Liver (tissue), 9 donors: ENCODE results near the gene C7orf57. TPM values are rescaled to one million over a fixed set of nuclear protein-coding genes. Genes with fewer than 3 reads are reported as not detected.

Experiments
- DNase-seq: peaks from one replicate; pipeline ENCODE4 v3.0.0-alpha.2; 2017; ENCODE audit warnings: low spot score
- H3K27ac ChIP-seq, 2 donors: one replicate each; pipeline ENCODE4 v1.7.0; 2013; ENCODE audit warnings: inconsistent platforms in 2 of 2, low read length in 2 of 2, control low read depth in 1 of 2, low read depth in 1 of 2, mild to moderate bottlenecking in 1 of 2
- H3K27me3 ChIP-seq, 4 donors: one replicate each; pipeline versions ENCODE4 v1.6.1 to v1.7.0; 2013; ENCODE audit warnings: low read length in 3 of 4, inconsistent platforms in 1 of 4, mild to moderate bottlenecking in 1 of 4, moderate library complexity in 1 of 4; ENCODE audit not compliant: control insufficient read depth in 4 of 4, insufficient read depth in 4 of 4
- H3K36me3 ChIP-seq, 4 donors: one replicate each; pipeline versions ENCODE4 v1.6.1 to v1.7.0; 2013; ENCODE audit warnings: low read length in 3 of 4, mild to moderate bottlenecking in 3 of 4, low read depth in 1 of 4, moderate library complexity in 1 of 4; ENCODE audit not compliant: control insufficient read depth in 4 of 4, insufficient read depth in 3 of 4
- H3K4me1 ChIP-seq, 4 donors: one replicate each; pipeline versions ENCODE4 v1.6.1 to v1.7.0; 2013; ENCODE audit warnings: low read length in 3 of 4, mild to moderate bottlenecking in 3 of 4, moderate library complexity in 1 of 4; ENCODE audit not compliant: control insufficient read depth in 4 of 4, insufficient read depth in 4 of 4
- H3K4me3 ChIP-seq, 3 donors: one replicate each; pipeline versions ENCODE4 v1.6.1 to v1.7.0; 2013; ENCODE audit warnings: low read length in 3 of 3, control low read depth in 1 of 3, low read depth in 1 of 3, mild to moderate bottlenecking in 1 of 3
- H3K9ac ChIP-seq, 2 donors: one replicate each; pipeline ENCODE4 v1.7.0; 2013; ENCODE audit warnings: low read length in 2 of 2, mild to moderate bottlenecking in 2 of 2, moderate library complexity in 2 of 2, control low read depth in 1 of 2, low read depth in 1 of 2
- H3K9me3 ChIP-seq, 4 donors: one replicate each; pipeline versions ENCODE4 v1.6.1 to v1.7.0; 2013; ENCODE audit warnings: low read length in 3 of 4; ENCODE audit not compliant: control insufficient read depth in 4 of 4
- ATF3 ChIP-seq: IDR thresholded peaks from 2 replicates; pipeline ENCODE4 v1.6.1; 2016; ENCODE audit warnings: antibody characterized with exemption
- EGR1 ChIP-seq, 2 donors: IDR thresholded peaks; 2 replicates each; pipeline ENCODE4 v1.6.1; 2016 to 2018; ENCODE audit warnings: antibody characterized with exemption in 2 of 2, low read depth in 2 of 2
- FOXA1 ChIP-seq: IDR thresholded peaks from 2 replicates; pipeline ENCODE4 v1.6.1; 2016; ENCODE audit warnings: antibody characterized with exemption
- FOXA2 ChIP-seq: IDR thresholded peaks from 2 replicates; pipeline ENCODE4 v1.6.1; 2016; ENCODE audit warnings: antibody characterized with exemption
- GABPA ChIP-seq, 2 donors: IDR thresholded peaks in 1 of 2; conservative IDR thresholded peaks in 1 of 2; 2 replicates each; pipeline ENCODE4 v1.6.1; 2016; ENCODE audit warnings: antibody characterized with exemption in 2 of 2, mild to moderate bottlenecking in 1 of 2, moderate library complexity in 1 of 2
- HNF4A ChIP-seq, 2 donors: conservative IDR thresholded peaks; 2 replicates each; pipeline ENCODE4 v1.6.1; 2016; ENCODE audit warnings: antibody characterized with exemption in 2 of 2, mild to moderate bottlenecking in 2 of 2
- JUND ChIP-seq, 2 donors: IDR thresholded peaks; 2 replicates each; pipeline ENCODE4 v1.6.1; 2016; ENCODE audit warnings: antibody characterized with exemption in 2 of 2
- NR2F2 ChIP-seq: IDR thresholded peaks from 2 replicates; pipeline ENCODE4 v1.6.1; 2016; ENCODE audit warnings: antibody characterized with exemption
- RAD21 ChIP-seq, 2 donors: IDR thresholded peaks; 2 replicates each; pipeline ENCODE4 v1.6.1; 2016; ENCODE audit warnings: antibody characterized with exemption in 2 of 2, mild to moderate bottlenecking in 2 of 2
- RXRA ChIP-seq, 2 donors: IDR thresholded peaks; 2 replicates each; pipeline ENCODE4 v1.6.1; 2017 to 2018; ENCODE audit warnings: antibody characterized with exemption in 2 of 2, mild to moderate bottlenecking in 1 of 2
- SP1 ChIP-seq: IDR thresholded peaks from 2 replicates; pipeline ENCODE4 v1.6.1; 2018; ENCODE audit warnings: antibody characterized with exemption, mild to moderate bottlenecking
- TAF1 ChIP-seq: conservative IDR thresholded peaks from 2 replicates; pipeline ENCODE4 v1.6.1; 2016; ENCODE audit warnings: antibody characterized with exemption, mild to moderate bottlenecking
- YY1 ChIP-seq: IDR thresholded peaks from 2 replicates; pipeline ENCODE4 v1.6.1; 2016; ENCODE audit warnings: antibody characterized with exemption, mild to moderate bottlenecking
- WGBS: extraction: QIAGEN DNeasy Blood & Tissue Kit; methylation state at CpG from one replicate; pipeline ENCODE4 v1.1.7; 2013; 5-methylcytosine and 5-hydroxymethylcytosine counted together
- polyA plus RNA-seq, 2 donors: library from polyadenylated mRNA; stranded (reverse) in 1 of 2; unstranded in 1 of 2; fragments of 200-250 nt in 1 of 2; fragments of >200 nt in 1 of 2; fragmentation: Nextera tagmentation in 1 of 2; extraction: Ambion mirVana in 1 of 2; gene quantifications; one replicate each; pipeline versions ENCODE4 v1.2.1 to v1.2.3, GENCODE V29; 2013 to 2015
- total RNA-seq, 2 donors: library from RNA; depleted of rRNA; stranded (reverse); fragments of >200 nt; gene quantifications; one replicate each; pipeline ENCODE4 v1.2.3, GENCODE V29; 2014
- TF ChIP-seq, protein P1 (sequence below): IDR thresholded peaks from 2 replicates; pipeline ENCODE4 v1.6.1; 2016; ENCODE audit warnings: antibody characterized with exemption
- TF ChIP-seq, protein P2 (sequence below): fragments of 150-350 bp; IDR thresholded peaks from 2 replicates; pipeline ENCODE4 v1.5.1; 2017; ENCODE audit warnings: improper control_type of control experiment, low read depth, low read length; ENCODE audit not compliant: missing input control
- donor health status: healthy.
- donor health status: healthy.
- donor health status: healthy.
- donor health status: healthy.
- donor health status: healthy.

Gene C7orf57
- total and polyA plus RNA-seq, 4 donors: not detected

GRCh38 chr7:48089046-48090003 is 54.0 kb downstream of the C7orf57 start, which contains the start of gene UPP1:
Gene UPP1, plus strand, starts transcription at chr7:48089265. Its CDS starts 5,519 bp downstream, at chr7:48094784.
- peak; percentile 83 for DNase-seq

DNA sequence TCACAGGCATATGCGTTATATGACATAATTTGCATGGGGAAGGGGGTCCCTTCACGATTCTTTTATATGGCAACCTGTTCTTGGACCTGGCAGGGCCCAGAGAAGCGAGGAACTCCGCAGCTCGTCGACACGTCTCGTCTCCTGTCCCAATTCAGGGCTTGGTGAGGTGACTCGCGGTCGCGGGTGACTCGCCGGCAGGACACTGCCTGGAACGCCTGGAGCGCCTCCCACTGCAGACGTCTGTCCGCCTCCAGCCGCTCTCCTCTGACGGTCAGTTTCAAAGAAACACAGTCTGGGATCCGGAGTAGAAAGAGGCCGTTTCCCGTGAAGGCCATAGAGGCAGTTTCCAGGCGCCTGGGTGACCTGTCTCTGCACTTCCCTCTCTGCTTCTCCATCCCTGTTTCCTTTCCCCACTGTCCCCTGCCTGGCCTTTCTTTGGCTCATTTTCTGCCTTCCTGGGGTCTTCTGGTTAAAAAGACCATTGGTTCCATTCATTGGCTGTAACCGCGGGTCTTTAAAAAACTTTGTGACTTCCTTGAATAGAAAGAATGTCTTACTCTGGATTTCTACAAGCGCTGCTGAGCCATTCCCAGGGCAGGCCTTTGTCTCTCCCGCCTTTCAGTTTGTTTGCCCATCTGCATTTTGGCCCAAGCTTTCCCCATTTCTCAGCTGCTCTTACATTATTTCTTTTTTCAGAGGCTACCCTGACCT is 54.9 kb downstream of the C7orf57 start:
- TF ChIP-seq FOXA1 (no peak), RAD21 (IDR thresholded peaks at IDR 0.05) (peak in 1 of 2 donors; percentile 7), TAF1 (no peak), NR2F2 (peak; percentile 9), RXRA (IDR thresholded peaks at IDR 0.05) (peak; percentile 62 to 68), JUND (IDR thresholded peaks at IDR 0.05) (no peak), SP1 (peak; percentile 29)
- H3K4me3 ChIP-seq: peak overlapping the region; percentile 62 to 75 (median 74)
- H3K4me1 ChIP-seq: peaks cover 0 to 12% (median 5%) of the 10 kb centered on the region in 4 donors
- H3K27me3 ChIP-seq: no peaks in the 10 kb centered on the region
- H3K27ac ChIP-seq: peak overlapping the region; percentile 92 to 99
- no peak for DNase-seq
- 68% methylated on average over 28 of the region's 28 CpGs for WGBS
- H3K9me3 ChIP-seq: no peaks in the 10 kb centered on the region
- H3K9ac ChIP-seq: peak overlapping the region in 1 of 2 donors; percentile 62
- peaks cover 0 to 13% (median 8%) of the 10 kb centered on the region in 4 donors for H3K36me3 ChIP-seq

More at GRCh38 chr7:48089046-48090003, 54.0 kb downstream of the C7orf57 start, which contains the start of gene UPP1:
- Histone ChIP-seq H3K4me1 (peaks cover 0 to 12% (median 5%) of the 10 kb centered on the region in 4 donors), H3K36me3 (peaks cover 0 to 13% (median 5%) of the 10 kb centered on the region in 4 donors), H3K9ac (peak within 1 kb of the TSS; percentile 72 to 93), H3K27me3 (no peaks in the 10 kb centered on the region), H3K9me3 (no peaks in the 10 kb centered on the region), H3K27ac (peak within 1 kb of the TSS; percentile 99), H3K4me3 (peak within 1 kb of the TSS; percentile 62 to 79 (median 75))
- WGBS: 2% methylated on average over 96 of the region's 96 CpGs
- TF ChIP-seq YY1 (no peak), ATF3 (no peak), FOXA2 (no peak), RAD21 (IDR thresholded peaks at IDR 0.05) (no peak), NR2F2 (no peak), RXRA (IDR thresholded peaks at IDR 0.05) (no peak), TAF1 (no peak), EGR1 (IDR thresholded peaks at IDR 0.05; ENCODE audit: low read depth in 2 of 2) (no peak), FOXA1 (no peak), GABPA (IDR thresholded peaks at IDR 0.05 in 1 of 2, conservative IDR thresholded peaks at IDR 0.05 in 1 of 2) (no peak), SP1 (no peak), JUND (IDR thresholded peaks at IDR 0.05) (no peak), HNF4A (conservative IDR thresholded peaks at IDR 0.05) (no peak)
- TF ChIP-seq, protein P1, sequence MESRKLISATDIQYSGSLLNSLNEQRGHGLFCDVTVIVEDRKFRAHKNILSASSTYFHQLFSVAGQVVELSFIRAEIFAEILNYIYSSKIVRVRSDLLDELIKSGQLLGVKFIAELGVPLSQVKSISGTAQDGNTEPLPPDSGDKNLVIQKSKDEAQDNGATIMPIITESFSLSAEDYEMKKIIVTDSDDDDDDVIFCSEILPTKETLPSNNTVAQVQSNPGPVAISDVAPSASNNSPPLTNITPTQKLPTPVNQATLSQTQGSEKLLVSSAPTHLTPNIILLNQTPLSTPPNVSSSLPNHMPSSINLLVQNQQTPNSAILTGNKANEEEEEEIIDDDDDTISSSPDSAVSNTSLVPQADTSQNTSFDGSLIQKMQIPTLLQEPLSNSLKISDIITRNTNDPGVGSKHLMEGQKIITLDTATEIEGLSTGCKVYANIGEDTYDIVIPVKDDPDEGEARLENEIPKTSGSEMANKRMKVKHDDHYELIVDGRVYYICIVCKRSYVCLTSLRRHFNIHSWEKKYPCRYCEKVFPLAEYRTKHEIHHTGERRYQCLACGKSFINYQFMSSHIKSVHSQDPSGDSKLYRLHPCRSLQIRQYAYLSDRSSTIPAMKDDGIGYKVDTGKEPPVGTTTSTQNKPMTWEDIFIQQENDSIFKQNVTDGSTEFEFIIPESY: no peak
- TF ChIP-seq, protein P2, sequence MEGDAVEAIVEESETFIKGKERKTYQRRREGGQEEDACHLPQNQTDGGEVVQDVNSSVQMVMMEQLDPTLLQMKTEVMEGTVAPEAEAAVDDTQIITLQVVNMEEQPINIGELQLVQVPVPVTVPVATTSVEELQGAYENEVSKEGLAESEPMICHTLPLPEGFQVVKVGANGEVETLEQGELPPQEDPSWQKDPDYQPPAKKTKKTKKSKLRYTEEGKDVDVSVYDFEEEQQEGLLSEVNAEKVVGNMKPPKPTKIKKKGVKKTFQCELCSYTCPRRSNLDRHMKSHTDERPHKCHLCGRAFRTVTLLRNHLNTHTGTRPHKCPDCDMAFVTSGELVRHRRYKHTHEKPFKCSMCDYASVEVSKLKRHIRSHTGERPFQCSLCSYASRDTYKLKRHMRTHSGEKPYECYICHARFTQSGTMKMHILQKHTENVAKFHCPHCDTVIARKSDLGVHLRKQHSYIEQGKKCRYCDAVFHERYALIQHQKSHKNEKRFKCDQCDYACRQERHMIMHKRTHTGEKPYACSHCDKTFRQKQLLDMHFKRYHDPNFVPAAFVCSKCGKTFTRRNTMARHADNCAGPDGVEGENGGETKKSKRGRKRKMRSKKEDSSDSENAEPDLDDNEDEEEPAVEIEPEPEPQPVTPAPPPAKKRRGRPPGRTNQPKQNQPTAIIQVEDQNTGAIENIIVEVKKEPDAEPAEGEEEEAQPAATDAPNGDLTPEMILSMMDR: no peak
